ENCODE measurements around the gene TMEM209.

The TMEM209 gene

GRCh38 chr7:130179631-130180030 is 25.6 kb downstream of the TMEM209 start:
- Histone ChIP-seq H3K36me3 (ENCODE audit: insufficient read depth, low read length) (peaks cover 86% of the 10 kb centered on the region), H3K4me3 (ENCODE audit: low read depth, low read length, poor library complexity, severe bottlenecking) (no peak overlapping the region), H2AFZ (ENCODE audit: low read length) (no peak overlapping the region), H3F3A (ENCODE audit: insufficient read depth, low read length) (no peaks in the 10 kb centered on the region), H3K79me2 (ENCODE audit: insufficient read depth, low read length) (no peaks in the 10 kb centered on the region), H3K4me1 (ENCODE audit: insufficient read depth, low read length, severe bottlenecking) (no peaks in the 10 kb centered on the region), H3K27me3 (ENCODE audit: insufficient read depth, low read length) (no peaks in the 10 kb centered on the region), H3K4me2 (ENCODE audit: low read length) (no peak overlapping the region), H3K9me3 (ENCODE audit: low read length) (no peaks in the 10 kb centered on the region), H4K20me1 (ENCODE audit: insufficient read depth, low read length) (no peaks in the 10 kb centered on the region), H3K27ac (ENCODE audit: low read depth, low read length, poor library complexity, severe bottlenecking) (no peak overlapping the region), H3K9ac (ENCODE audit: low read length) (no peak overlapping the region), H3K9me2 (ENCODE audit: low read depth, low read length) (no peaks in the 10 kb centered on the region)
- TF ChIP-seq EZH2 (IDR thresholded peaks at IDR 0.05; ENCODE audit: borderline replicate concordance, low read length): no peak
- TF ChIP-seq, protein P1, sequence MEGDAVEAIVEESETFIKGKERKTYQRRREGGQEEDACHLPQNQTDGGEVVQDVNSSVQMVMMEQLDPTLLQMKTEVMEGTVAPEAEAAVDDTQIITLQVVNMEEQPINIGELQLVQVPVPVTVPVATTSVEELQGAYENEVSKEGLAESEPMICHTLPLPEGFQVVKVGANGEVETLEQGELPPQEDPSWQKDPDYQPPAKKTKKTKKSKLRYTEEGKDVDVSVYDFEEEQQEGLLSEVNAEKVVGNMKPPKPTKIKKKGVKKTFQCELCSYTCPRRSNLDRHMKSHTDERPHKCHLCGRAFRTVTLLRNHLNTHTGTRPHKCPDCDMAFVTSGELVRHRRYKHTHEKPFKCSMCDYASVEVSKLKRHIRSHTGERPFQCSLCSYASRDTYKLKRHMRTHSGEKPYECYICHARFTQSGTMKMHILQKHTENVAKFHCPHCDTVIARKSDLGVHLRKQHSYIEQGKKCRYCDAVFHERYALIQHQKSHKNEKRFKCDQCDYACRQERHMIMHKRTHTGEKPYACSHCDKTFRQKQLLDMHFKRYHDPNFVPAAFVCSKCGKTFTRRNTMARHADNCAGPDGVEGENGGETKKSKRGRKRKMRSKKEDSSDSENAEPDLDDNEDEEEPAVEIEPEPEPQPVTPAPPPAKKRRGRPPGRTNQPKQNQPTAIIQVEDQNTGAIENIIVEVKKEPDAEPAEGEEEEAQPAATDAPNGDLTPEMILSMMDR (IDR thresholded peaks at IDR 0.05; ENCODE audit: low read length): no peak

GRCh38 chr7:130178251-130178650 is 27.0 kb downstream of the TMEM209 start:
- Histone ChIP-seq H3K4me3 (ENCODE audit: low read depth, low read length, poor library complexity, severe bottlenecking) (no peak overlapping the region), H4K20me1 (ENCODE audit: insufficient read depth, low read length) (no peaks in the 10 kb centered on the region), H3F3A (ENCODE audit: insufficient read depth, low read length) (no peaks in the 10 kb centered on the region), H3K27me3 (ENCODE audit: insufficient read depth, low read length) (no peaks in the 10 kb centered on the region), H3K36me3 (ENCODE audit: insufficient read depth, low read length) (peaks cover 86% of the 10 kb centered on the region), H2AFZ (ENCODE audit: low read length) (no peak overlapping the region), H3K9ac (ENCODE audit: low read length) (no peak overlapping the region), H3K4me2 (ENCODE audit: low read length) (no peak overlapping the region), H3K9me3 (ENCODE audit: low read length) (no peaks in the 10 kb centered on the region), H3K27ac (ENCODE audit: low read depth, low read length, poor library complexity, severe bottlenecking) (no peak overlapping the region), H3K9me2 (ENCODE audit: low read depth, low read length) (no peaks in the 10 kb centered on the region), H3K4me1 (ENCODE audit: insufficient read depth, low read length, severe bottlenecking) (no peaks in the 10 kb centered on the region), H3K79me2 (ENCODE audit: insufficient read depth, low read length) (no peaks in the 10 kb centered on the region)
- TF ChIP-seq, protein P1 (IDR thresholded peaks at IDR 0.05; ENCODE audit: low read length): no peak
- no peak for TF ChIP-seq EZH2 (IDR thresholded peaks at IDR 0.05; ENCODE audit: borderline replicate concordance, low read length)

- no peak overlapping the region for H2AFZ ChIP-seq (ENCODE audit: low read length)
- H3K4me1 ChIP-seq (ENCODE audit: insufficient read depth, low read length, severe bottlenecking): no peaks in the 10 kb centered on the region
- peaks cover 85% of the 10 kb centered on the region for H3K36me3 ChIP-seq (ENCODE audit: insufficient read depth, low read length)
- no peaks in the 10 kb centered on the region for H3F3A ChIP-seq (ENCODE audit: insufficient read depth, low read length)
- H3K27me3 ChIP-seq (ENCODE audit: insufficient read depth, low read length): no peaks in the 10 kb centered on the region
- TF ChIP-seq, protein P1 (IDR thresholded peaks at IDR 0.05; ENCODE audit: low read length): no peak
- no peak for TF ChIP-seq EZH2 (IDR thresholded peaks at IDR 0.05; ENCODE audit: borderline replicate concordance, low read length)
- H3K4me3 ChIP-seq (ENCODE audit: low read depth, low read length, poor library complexity, severe bottlenecking): no peak overlapping the region
- no peaks in the 10 kb centered on the region for H3K9me3 ChIP-seq (ENCODE audit: low read length)
- H3K9me2 ChIP-seq (ENCODE audit: low read depth, low read length): no peaks in the 10 kb centered on the region
- no peak overlapping the region for H3K4me2 ChIP-seq (ENCODE audit: low read length)
- no peak overlapping the region for H3K27ac ChIP-seq (ENCODE audit: low read depth, low read length, poor library complexity, severe bottlenecking)
- no peak overlapping the region for H3K9ac ChIP-seq (ENCODE audit: low read length)
- H4K20me1 ChIP-seq (ENCODE audit: insufficient read depth, low read length): no peaks in the 10 kb centered on the region
- no peaks in the 10 kb centered on the region for H3K79me2 ChIP-seq (ENCODE audit: insufficient read depth, low read length)
Measured at GRCh38 chr7:130174237-130174959, 30.8 kb downstream of the TMEM209 start.
